22Rv1 (cell line): ENCODE measurements around the gene WSCD2.

Experiments
- ZFX ChIP-seq: fragments of 450-650 bp; IDR thresholded peaks from 2 replicates; pipeline ENCODE4 v1.6.1; 2017; ENCODE audit warnings: antibody characterized with exemption, borderline replicate concordance
- TF ChIP-seq, protein P1 (sequence below): fragments of 450-650 bp; IDR thresholded peaks from 2 replicates; pipeline ENCODE4 v1.5.1; 2017; ENCODE audit warnings: mild to moderate bottlenecking

DNA sequence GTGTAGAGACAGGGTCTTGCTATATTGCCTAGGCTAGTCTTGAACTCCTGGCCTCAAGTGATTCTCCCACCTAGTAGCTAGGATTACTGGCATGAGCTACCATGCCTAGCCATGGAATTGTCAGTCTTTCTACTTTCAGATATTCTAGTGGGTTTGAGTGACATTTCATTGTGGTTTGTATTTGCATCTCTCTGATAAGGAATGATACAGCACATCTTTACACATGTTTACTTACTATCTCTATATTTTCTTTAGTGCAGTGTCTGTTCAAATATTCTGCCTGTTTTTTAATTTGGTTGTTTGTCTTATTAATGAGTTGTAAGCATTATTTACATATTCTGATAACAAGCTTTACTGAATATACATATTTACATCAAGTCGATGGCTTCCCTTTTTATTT, 136.4 kb downstream of the WSCD2 start:
- TF ChIP-seq, protein P1, sequence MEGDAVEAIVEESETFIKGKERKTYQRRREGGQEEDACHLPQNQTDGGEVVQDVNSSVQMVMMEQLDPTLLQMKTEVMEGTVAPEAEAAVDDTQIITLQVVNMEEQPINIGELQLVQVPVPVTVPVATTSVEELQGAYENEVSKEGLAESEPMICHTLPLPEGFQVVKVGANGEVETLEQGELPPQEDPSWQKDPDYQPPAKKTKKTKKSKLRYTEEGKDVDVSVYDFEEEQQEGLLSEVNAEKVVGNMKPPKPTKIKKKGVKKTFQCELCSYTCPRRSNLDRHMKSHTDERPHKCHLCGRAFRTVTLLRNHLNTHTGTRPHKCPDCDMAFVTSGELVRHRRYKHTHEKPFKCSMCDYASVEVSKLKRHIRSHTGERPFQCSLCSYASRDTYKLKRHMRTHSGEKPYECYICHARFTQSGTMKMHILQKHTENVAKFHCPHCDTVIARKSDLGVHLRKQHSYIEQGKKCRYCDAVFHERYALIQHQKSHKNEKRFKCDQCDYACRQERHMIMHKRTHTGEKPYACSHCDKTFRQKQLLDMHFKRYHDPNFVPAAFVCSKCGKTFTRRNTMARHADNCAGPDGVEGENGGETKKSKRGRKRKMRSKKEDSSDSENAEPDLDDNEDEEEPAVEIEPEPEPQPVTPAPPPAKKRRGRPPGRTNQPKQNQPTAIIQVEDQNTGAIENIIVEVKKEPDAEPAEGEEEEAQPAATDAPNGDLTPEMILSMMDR, result no peak
- no peak for TF ChIP-seq ZFX
